Embryonic facial prominence (tissue), 1 donor: ENCODE data around the gene SOWAHB.
A peak's percentile ranks its signal among the peaks of the same experiment; 100 is the strongest.
"Not testable (repeated sequence)": the region's sequence is repeated elsewhere in the genome, so short reads cannot be mapped to it uniquely, and the experiment has no call there.

Source experiments
- DNase-seq: peaks from one replicate; pipeline ENCODE4 v3.0.0-alpha.2; 2016; ENCODE audit errors: extremely low spot score

The SOWAHB gene

DNA sequence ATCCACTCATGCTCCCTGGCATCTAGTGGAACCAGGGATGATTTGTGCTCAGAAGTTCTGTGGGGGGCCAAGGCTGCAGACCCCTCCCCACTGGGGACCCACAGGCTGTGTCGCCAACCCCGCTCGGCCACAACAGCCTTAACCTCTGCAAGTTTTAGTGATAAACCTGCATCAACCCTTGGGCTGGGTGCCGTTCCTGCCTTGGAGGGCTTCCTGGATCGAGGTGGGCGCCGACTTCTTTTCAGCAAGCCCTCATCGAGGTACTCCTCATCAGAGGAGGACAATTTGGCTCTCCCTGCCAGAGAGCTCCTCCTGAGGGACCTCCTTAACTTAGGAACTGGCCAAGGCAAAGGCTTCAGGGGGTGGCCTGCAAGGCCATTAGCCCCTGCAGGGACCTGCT is 1.9 kb downstream of the SOWAHB start:
- no peak for DNase-seq

DNA sequence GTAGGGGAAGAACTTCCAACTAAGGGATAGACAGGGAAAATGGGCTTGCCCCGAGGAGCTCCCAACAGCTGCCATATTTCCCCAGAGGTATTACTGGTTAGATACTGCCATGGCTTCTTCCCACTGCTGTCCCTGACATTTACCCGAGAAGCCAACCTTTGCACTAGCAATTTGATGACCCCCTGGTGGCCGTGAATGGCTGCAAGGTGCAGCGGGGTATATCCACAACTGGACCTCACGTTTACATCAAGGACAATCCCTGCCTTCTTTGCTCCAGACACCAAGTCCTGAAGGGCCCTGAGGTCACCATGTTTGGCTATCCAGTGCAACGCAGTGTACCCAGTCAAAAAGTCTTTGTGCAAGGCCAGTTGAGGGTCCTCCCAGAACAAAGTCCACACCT is 2.3 kb downstream of the SOWAHB start:
- no peak for DNase-seq

DNA sequence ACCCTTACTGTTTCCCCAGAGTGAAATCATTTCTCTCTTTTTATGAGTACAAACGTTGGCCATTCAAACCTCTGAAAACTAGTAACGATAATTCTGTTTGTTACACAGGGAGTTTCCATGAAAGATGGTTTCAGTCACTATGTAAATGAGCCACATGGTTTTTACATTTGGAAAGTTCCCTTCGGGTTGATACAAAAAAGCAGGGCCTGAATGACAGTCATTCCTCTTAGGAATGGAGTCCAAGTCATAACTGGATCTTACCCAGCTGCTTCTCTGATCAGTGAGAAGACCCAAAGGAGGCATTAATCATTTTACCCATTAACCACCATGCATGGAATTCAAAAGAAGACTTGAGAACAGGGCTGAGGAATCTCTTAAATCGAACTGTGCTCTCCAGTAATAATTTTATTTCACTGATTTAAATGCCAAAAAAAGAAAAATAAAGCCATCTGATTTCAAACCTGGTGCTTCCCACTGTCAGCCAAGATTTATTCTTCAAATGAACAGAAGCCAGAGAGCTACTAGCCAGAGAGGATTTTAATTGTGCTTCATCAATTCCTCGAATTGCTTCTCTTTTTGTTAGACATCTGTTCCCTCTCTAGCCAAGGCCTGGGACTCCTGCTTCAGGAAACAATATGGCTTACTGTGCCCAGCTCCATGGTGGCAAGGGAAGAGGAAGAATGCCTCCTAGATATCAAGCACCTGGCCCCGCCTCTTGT is 3.2 kb downstream of the SOWAHB start:
- no peak for DNase-seq

DNA sequence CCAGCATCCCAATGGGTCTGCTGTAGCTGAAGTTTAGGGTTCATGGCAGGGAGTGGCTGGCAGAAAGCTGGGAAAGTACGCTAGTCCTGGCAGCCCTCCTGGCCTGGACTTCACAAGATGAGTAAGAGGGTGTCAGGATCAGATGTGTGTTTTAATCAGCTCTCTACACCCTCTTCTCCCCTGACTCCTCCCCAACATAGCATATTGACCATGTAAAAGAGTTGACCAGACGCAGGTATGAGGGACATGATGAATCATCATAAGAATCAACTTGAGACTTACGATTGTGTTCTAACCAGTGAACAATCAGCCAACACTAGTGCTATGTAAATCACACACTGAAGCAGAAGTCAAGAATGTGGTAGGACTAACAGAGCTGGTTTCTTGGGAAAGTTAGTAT is 5.3 kb downstream of the SOWAHB start:
- no peak for DNase-seq

DNA sequence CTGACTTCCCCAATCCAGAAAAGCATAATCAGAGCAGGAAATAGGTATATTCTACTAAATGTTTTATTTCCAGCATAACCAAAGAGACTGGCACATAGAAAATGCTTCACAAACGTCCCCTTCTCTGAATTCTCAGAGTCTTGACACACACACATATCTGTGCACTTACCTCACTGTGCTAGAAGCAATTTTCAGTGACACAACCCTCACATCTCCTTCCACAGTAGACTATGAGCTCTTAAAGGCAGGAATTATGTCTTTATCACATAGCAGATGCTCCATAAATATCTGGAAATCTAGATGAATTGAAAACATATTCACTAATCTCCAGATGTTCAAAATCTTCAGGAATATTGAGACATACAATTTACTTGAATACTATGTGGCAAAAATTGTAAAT is 5.9 kb downstream of the SOWAHB start:
- no peak for DNase-seq

DNA sequence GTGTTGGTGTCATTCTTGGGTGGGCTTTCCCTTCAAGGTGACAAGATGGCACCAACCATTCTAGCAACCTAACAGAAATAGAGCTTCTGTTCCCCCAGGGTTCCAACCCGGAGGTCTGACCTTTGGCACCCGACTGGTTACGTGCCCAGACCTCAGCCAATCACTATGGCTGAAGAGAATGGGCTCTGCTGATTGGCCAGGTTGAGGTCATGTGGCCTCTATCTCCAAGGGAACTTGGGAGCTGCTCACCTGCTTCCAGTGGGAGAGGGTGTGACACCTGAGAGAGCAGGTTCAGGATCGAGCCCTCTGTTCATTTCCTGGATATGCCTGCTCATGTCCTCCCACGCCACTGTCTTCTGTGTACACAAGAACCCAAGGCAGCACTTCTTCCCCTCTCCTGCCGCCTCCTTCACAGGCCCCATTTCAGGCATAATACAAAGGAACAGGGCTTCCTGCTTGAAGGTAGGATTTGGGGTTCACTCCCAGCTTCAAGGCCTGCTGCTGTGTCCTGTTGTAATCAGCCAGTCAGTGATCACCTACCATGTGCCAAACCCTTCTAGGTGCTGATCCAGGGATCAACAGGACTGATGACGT is 11.0 kb downstream of the SOWAHB start:
- DNase-seq, result no peak

DNA sequence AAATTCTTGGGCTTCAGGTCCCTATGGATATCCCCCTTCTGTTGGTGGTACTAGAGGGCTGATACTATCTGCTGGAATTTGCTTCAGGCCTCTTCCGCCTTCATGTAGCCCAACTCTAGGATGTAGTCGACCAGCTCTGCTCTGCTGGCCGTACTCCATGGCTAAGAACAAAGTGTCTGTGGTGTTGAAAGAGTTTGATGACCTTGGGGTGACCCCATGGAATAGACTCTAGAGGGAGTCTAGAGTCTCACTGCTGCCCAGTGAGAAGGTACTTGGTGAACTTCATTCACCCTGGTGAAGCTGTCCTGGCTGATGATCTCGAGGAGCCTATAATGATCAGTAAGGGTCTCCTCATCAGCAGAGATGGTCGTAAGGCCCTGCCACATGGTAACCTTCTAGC is 11.7 kb downstream of the SOWAHB start:
- DNase-seq, result no peak

DNA sequence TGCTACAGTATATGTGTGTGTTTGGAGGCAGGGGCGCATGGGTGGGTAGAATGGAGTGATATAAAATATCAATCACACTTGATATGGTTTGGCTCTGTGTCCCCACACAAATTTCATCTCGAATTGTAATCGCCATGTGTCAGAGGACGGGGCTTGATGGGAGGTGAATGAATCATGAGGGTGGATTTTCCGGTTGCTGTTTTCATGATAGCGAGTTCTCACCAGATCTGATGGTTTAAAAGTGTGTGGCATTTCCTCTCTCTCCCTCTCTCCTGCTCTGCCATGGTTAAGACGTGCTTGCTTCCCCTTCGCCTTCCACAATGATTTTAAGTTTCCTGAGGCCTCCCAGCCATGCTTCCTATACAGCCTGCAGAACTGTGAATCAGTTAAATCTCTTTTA is 14.8 kb downstream of the SOWAHB start:
- no peak for DNase-seq

DNA sequence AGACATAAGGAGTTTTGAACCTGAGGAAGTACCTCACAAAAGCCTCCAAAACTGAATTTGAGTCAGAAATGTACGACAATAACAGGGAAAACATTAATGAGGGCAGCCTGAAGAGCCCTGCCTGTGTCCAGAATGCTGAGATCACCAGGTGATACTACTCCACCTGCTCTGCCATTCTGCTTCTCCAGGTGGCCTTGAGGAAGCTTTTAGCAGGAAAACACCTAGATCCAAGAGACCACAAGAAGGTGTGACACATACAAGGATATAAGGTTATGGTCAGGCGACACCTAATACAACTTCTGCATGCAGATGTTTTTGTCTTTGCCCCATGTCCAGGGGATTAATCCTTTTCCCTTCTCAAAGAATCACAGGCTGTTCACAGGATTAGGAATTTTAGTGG is 15.3 kb downstream of the SOWAHB start:
- DNase-seq, result no peak

DNA sequence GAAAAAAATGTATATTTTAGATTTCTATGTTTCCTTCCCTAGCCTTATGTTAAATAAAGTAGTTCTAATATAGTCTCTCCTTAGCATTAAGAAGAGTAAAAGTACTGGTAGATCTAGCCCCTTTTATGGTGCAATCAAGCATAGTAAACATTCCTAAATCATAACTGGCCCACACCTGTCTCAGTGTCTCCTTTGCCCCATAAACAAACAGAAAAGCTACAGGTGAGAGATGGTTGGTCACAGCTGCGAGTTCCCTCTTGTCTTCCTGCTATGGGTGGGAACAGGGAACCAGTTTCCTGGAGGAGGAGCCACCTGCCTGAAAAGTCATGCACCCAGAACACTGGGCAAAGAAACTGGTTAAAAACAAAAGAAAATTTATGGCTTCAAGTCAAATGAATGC is 16.6 kb downstream of the SOWAHB start:
- no peak for DNase-seq

DNA sequence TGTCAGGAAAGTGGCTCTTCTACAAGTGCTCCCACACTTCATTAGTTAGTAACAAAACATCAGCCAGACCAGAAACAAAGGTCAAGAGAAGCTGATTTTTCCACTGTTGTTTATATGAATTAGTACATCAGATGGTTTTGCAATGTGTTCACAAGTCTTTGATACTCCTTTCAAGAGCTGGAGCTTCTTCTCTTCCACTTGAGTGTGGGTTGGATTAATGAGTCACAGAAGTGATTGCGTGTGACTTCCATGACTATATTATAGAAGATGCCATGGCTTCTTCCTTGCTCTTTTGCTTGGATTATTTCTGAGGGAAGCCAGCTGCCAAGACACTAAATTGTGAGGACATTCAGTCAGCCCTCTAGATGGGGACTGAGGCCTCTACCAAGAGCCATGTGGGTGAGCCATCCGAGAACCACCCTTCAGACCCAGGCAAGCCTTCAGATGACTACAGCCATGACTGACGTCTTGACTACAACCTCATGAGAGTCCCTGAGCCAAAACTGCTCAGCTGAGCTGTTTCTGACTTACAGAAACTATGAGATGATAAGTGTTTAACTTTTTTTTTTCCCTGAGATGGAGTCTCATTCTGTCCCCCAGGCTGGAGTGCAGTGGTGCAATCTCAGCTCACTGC is 18.1 kb downstream of the SOWAHB start:
- DNase-seq, result no peak

DNA sequence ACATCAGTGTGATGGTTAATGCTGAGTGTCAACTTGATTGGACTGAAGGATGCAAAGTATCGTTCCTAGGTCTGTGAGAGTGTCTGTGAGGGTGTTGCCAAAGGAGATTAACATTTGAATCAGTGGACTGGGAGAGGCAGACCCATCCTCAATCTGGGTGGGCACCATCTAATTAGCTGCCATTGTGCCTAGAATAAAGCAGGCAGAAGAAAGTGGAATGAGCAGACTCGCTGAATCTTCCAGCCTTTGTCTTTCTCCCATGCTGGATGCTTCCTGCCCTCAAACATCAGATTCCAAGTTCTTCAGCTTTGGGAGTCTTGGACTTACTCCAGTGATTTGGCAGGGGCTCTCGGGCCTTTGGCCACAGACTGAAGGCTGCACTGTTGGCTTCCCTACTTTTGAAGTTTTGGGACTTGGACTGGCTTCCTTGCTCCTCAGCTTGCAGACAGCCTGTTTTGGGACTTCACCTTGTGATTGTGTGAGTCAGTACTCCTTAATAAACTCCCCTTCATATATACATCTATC is 19.2 kb downstream of the SOWAHB start:
- not testable (repeated sequence) for DNase-seq

DNA sequence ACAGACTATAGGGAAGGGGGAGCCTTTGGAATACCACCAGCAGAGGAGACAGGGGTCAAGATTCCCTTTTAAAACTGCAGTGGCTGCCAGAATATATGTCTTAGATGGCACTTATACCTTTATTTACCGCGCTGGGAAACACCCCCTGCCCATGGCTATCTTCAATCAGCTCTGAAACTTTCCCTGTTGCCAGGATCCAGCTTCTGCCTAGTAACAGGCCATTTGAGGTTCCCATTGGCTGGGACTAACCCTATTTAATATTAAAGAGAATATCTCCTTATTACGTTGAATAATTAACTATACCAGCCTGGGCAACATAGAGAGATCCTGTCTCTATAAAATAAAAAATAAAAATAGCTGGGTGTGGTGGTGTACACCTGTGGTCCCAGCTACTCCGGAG is 23.8 kb downstream of the SOWAHB start:
- no peak for DNase-seq

DNA sequence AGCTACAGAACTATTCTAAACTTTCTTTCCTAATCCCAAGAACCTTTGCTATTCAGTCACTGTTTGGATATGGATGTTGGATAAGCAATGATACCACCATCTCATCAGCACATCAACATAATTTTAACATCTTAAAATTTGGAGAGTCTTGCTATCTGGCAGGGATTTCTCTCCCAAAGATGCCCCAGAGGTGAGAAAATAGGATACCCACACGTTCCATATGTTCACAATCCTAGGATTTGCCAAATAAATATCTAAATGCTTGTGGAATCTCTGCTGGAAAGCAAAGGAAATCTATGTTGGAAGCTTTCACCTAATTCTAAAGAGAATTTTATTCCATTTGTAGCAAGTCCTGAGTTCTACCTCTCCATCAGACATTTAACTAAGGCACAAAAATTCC is 24.4 kb downstream of the SOWAHB start:
- DNase-seq, result no peak

DNA sequence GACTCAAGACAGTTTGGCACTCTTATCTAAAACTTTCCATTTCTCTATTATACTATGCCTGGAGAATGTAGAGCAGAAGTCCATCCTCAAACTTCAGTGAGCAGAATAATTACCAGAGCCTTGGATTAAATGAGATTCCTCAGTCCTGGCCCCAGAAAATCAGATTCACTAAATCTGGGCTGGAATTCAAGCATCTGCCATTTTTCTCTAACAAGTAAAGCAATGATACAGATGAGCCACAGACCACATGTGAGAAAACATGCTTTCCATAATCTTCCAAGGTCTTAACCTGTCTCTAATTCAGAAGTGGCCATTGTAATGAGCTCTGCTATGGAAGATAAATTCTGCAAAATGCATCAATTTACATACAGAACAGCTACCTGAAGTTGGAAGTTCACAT is 25.4 kb downstream of the SOWAHB start:
- DNase-seq, result no peak

DNA sequence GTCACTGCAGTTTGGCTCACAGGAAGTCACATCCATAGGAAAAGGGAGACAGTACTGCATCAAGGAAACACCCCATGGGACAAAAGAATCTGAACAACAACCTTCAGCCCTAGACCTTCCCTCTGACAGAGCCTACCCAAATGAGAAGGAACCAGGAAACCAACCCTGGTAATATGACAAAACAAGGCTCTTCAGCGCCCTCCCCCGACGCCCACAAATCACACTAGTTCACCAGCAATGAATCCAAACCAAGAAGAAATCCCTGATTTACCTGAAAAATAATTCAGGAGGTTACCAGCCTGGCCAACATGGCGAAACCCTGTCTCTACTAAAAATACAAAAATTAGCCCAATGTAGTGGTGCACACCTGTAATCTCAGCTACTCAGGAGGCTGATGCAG is 29.2 kb downstream of the SOWAHB start:
- not testable (repeated sequence) for DNase-seq

DNA sequence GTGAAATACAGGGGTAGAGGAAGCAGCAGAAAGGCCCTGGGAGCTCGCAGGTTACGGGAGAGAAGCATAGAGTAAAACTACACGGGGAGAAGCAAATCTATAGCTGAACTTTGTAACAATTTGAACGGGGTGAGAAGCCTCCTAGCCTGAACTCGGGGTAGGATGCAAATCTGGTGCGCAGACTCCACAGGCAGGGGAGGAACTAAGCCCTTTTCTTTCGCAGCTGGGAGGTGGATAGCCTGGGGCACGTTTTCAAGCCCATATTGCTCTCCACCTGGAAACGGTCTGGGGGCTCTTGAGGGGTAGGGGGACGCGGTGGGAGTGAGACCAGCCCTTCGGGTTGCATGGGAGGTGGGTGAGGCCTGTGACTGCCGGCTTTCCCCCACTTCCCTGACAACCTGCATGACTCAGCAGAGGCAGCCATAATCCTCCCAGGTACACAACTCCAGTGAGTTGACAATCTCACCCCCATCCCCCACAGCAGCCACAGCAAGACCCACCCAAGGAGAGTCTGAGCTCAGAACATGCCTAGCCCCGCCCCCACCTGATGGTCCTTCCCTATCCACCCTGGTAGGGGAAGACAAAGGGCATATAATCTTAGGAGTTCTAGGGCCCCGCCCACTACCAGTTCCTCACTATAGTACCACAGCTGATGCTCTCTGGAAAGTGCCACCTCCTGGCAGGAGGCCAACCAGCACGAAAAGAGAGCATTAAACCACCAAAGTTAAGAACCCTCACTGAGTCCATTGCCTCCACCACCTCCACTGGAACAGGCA is 29.9 kb downstream of the SOWAHB start:
- no peak for DNase-seq

DNA sequence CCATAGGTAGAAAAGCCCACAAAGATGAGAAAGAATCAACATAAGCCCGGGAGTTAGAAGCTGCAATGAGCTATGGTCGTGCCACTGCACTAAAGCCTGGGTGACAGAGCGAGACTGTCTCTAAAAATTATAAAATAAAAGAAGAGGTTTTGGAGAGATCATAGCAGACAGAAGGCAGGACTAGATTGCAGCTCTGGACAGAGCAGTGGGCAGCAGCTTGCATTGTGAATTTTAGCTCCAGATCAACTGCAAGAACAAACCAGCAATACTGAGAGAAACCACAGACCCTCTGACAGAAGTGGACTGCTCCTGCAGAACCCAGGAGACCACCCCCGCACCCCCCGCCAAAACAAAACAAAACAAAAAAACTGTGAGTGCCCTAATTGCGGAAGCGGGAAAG is 30.6 kb downstream of the SOWAHB start:
- no peak for DNase-seq

DNA sequence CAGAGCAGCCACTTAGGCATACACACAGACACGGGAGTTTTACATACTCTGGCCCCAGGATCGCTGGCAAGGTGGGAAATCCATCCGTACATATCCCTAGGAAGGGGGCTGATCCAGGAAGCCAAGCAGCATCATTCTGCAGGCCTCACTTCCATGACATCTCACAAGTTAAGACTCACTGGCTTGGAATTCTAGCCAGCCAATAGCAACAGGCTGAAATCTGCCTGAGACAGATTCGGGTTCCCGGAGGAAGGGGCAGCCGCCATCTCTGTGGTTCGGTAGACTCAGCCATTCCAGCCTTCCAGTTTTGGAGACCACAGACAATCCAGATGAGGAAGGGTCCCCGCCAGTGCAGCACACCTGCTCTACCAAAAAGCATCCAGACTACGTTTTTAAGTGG is 31.3 kb downstream of the SOWAHB start:
- no peak for DNase-seq

DNA sequence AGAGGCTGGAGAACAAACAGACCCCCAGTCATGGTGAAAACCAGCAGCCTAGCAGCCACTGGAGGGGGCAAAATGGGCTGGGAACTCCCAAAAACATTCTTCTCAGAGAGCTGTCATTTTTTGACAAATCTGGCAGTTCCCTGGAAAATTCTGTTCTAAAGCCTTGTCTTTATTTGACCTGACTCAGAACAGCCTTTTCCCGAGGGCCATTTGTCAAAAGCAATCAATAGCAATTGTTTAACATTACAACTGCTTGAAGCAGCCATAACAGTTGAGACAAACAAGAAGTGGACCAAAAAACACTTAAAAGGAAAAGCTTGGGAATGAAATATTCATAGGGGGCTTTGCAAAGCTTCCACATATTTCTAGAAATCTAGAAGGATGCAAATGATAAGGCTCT is 39.6 kb downstream of the SOWAHB start:
- DNase-seq, result no peak

DNA sequence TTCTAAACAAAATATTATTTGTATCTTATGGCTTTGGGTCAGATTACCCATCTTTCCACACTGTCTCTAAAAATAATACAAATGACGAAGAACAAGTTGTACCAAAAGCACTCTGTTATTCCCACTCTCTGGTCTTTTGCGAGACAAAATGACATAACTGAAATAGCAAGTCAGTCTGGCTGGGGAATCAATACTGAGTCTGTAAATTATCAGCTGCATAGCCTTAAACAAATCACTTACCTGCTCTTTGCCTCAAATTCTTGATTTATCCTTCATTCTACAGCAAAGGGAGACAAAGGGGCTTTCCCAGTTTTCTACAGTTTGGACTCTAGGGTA is 40.9 kb downstream of the SOWAHB start:
- DNase-seq, result no peak

DNA sequence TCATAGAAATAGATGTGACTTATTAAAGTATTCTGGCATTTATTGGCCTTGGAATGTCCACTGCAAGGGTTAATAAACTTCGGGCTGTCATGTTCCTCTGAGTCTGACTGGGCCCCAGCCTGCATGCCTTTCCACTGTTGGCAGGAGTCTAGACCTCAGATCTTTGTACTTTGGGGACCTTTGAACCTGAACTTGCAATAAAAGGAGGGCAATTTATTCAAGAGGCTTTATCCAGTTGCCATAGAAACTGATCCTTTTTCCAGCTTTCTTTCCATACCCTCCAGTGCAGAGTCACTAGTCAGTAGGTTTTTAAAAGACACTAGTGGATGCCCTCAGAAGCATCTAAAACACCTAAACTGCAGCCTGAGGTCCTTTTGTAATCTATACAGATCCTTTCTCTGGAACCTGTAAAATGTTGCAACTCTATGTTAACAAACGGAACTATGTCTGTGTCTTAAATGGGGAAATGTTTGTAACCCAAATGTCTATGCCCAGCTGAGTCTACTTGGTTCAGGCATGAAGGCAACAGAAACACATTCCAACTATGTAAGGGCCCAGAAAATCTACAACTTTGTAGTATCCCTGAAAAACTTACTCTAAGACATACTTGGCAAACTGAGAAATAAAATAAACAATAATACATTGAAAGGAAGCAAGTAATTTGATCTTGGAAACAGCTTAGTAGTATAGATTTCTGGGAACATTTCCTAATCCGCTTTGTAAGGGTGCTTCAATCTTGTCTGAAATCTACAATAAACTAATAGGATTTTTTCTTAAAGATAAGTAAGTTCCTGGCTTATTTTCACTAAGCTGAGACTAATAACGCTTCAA is 41.5 kb downstream of the SOWAHB start:
- DNase-seq, result peak; percentile 21
